ENCODE measurements around the gene SPTB. TPM values are rescaled to one million over a fixed set of nuclear protein-coding genes. Genes with fewer than 3 reads are reported as not detected.

Gene SPTB
- total RNA-seq, 1 donor from 2014 or later: 14.9 TPM

DNA sequence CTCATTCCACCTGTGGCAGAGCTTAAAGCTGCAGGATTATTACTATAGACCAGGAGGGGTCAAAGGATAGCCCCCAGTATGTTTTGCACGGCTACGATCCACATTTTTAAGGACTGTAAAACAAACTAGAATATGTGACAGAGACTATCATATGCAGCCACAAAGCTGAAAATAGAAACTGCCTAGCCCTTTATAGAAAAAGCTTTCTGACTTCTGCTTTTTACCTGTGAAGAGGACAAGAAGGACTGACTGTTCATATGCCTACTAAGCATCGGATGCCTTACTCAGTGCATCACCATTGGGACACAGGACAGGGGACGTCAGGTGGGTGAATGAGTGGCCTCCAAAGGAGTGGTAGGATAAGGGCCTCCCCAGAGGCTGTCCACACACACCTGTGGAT lies 29.8 kb downstream of the SPTB start:
- intact Hi-C loops (cut with DNase I): no loop called here
- H3K4me1 ChIP-seq: no peaks in the 10 kb centered on the region
- TF ChIP-seq, protein P1, sequence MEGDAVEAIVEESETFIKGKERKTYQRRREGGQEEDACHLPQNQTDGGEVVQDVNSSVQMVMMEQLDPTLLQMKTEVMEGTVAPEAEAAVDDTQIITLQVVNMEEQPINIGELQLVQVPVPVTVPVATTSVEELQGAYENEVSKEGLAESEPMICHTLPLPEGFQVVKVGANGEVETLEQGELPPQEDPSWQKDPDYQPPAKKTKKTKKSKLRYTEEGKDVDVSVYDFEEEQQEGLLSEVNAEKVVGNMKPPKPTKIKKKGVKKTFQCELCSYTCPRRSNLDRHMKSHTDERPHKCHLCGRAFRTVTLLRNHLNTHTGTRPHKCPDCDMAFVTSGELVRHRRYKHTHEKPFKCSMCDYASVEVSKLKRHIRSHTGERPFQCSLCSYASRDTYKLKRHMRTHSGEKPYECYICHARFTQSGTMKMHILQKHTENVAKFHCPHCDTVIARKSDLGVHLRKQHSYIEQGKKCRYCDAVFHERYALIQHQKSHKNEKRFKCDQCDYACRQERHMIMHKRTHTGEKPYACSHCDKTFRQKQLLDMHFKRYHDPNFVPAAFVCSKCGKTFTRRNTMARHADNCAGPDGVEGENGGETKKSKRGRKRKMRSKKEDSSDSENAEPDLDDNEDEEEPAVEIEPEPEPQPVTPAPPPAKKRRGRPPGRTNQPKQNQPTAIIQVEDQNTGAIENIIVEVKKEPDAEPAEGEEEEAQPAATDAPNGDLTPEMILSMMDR (IDR thresholded peaks at IDR 0.05): no peak
- no peaks in the 10 kb centered on the region for H3K9me3 ChIP-seq
- no peaks in the 10 kb centered on the region for H3K36me3 ChIP-seq
- DNase-seq (ENCODE audit: low spot score in 2 of 2): no peak
- H3K27ac ChIP-seq: no peak overlapping the region
- H3K4me3 ChIP-seq: no peak overlapping the region
- H3K27me3 ChIP-seq: no peaks in the 10 kb centered on the region

DNA sequence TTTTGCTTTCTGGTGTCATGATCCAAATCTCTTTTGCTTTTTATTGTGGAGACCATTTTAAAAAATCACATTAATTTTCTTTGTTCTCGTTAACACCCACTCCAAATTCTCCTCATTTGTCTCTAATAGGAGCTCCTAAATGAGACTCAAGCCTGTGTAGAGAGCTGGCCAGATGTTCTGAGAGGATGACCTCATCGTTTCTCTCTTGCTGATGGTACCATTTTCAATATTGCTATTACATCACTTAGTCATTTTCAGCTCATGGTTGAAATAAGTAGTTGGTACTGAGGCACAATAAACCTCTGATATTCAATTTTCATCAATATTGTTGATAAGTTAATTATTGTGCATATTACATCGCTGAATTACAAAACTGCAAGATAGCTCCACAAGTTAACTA lies 31.5 kb downstream of the SPTB start:
- no peaks in the 10 kb centered on the region for H3K4me1 ChIP-seq
- no peak overlapping the region for H3K27ac ChIP-seq
- H3K9me3 ChIP-seq: no peaks in the 10 kb centered on the region
- no peaks in the 10 kb centered on the region for H3K27me3 ChIP-seq
- no peak overlapping the region for H3K4me3 ChIP-seq
- no peak for DNase-seq (ENCODE audit: low spot score in 2 of 2)
- no peaks in the 10 kb centered on the region for H3K36me3 ChIP-seq
- TF ChIP-seq, protein P1 (IDR thresholded peaks at IDR 0.05): no peak
- intact Hi-C loops (cut with DNase I): no loop called here

DNA sequence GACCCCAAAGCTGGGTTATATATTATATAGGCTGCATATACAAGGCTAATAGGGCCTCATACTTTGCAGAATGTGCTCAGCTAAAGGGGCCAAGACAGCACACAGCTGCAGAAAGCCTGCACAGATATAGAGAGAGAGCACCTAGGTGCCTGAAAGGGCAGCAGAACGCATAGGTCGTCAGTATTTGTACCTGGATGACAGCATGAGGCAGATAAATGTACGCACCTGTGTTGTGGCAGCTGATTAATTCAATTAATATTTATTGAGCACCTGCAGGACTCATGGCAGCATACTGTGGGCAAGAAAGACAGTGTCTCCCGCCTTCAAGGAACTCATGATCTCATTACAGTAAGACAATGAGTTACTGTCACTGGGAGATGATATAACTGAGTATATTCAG lies 33.4 kb downstream of the SPTB start:
- TF ChIP-seq, protein P1 (IDR thresholded peaks at IDR 0.05): no peak
- intact Hi-C loops (cut with DNase I): no loop called here

DNA sequence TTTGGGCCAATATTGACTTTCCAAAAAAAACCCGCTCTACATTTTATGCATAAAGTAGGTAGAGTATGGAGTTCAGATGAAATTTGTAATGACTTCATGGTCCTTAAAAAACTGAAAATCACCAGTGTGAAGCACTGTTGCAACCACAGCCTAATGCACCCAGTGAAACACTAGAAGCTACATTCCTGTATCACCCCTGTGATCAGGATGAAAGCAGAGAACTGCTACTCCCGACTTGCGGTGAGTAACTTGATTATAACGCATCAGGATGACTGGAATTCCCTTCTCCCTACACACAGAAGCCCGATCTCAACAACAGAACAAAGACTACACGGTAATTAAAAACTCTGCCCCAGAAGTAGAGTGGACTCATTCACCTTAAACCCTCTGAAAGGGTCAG lies 33.8 kb downstream of the SPTB start:
- Histone ChIP-seq H3K4me1 (peaks cover 0 to 10% of the 10 kb centered on the region in 2 donors), H3K4me3 (no peak overlapping the region), H3K36me3 (no peaks in the 10 kb centered on the region), H3K27me3 (no peaks in the 10 kb centered on the region), H3K27ac (no peak overlapping the region), H3K9me3 (no peaks in the 10 kb centered on the region)
- intact Hi-C loops (cut with DNase I): no loop called here
- TF ChIP-seq, protein P1 (IDR thresholded peaks at IDR 0.05): no peak
- no peak for DNase-seq (ENCODE audit: low spot score in 2 of 2)

More for the DNA sequence above, 33.4 kb downstream of the SPTB start:
- Histone ChIP-seq H3K4me1 (peaks cover 0 to 6% of the 10 kb centered on the region in 2 donors), H3K36me3 (no peaks in the 10 kb centered on the region), H3K4me3 (no peak overlapping the region), H3K9me3 (no peaks in the 10 kb centered on the region), H3K27me3 (no peaks in the 10 kb centered on the region), H3K27ac (no peak overlapping the region)
- no peak for DNase-seq (ENCODE audit: low spot score in 2 of 2)

DNA sequence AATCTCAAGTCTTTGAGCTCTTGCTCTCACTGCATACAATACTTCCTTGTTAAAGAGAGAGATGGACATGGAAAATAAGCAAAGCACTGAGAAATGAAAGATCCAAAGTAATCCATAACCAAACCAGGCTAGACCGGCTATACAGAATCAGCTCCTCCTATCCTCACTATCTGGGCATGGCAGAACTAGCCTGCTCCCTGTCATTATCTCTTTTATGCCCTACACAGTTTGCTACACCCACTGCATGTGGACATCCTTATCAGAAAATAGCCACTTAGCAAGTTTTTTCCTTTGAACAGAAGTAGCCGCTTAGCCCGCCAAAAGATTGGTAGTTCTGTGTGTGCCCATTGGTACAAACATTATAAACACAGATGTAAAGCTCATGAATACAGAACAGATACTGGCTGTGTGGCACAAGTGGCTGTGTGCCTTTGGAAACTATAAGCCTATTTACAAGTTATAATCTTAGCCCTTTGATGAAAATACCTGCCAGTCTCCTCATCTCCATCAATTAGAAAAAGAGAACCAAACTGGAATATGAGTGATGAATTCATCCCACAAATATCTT lies 34.7 kb downstream of the SPTB start:
- no peaks in the 10 kb centered on the region for H3K9me3 ChIP-seq
- intact Hi-C loops (cut with DNase I): no loop called here
- DNase-seq (ENCODE audit: low spot score in 2 of 2): no peak

More for the DNA sequence above, 34.7 kb downstream of the SPTB start:
- TF ChIP-seq, protein P1 (IDR thresholded peaks at IDR 0.05): no peak
- Histone ChIP-seq H3K27ac (no peak overlapping the region), H3K4me3 (no peak overlapping the region), H3K27me3 (no peaks in the 10 kb centered on the region), H3K4me1 (peaks cover 0 to 11% of the 10 kb centered on the region in 2 donors), H3K36me3 (no peaks in the 10 kb centered on the region)

Measured in ascending aorta (tissue), 2 donors.